Right kidney (tissue), 1 donor: ENCODE measurements around the gene KCNIP2.

ENCODE experiments used
- DNase-seq: peaks from one replicate; pipeline ENCODE4 v3.0.0-alpha.2; 2016

The KCNIP2 gene

DNA sequence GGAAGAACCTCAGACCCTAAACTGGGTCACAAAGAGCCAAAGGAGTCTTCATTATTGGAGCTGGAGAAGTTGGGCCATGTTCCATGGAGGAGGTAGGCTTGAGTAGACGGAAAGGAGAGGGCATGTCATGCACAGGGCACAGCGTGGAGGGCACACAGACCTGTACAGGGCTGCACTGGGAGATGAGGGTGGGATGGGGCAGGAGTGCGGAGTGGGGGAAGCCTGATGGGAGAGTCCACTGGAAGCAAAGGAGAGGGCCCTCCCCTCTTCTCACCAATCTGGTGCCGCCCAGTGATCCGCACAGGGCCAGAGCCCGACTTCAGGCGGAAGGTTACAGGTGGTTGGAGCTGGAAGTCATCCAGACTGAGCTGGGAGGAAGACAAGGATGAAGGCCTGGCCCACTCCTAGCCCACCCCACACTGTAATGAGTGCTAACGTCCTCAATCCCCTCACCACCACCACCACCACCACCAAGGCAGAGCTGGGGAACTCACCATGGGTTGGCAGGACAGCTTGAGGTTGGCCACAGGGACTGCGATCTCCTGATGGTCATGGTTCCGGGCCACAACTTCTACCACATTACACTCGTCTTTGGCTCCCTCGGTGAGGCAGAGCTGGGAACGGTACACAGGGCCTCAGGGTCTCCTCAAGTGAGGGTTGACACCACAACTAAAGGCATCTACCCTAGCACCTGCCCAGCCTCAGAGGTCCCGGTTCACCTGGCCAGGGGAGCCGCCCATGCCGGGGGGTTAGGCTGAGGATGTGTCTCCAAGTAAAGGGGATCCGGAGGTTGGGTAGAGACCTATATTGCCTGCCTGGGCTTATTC is 61.4 kb downstream of the KCNIP2 start:
- DNase-seq = no peak

DNA sequence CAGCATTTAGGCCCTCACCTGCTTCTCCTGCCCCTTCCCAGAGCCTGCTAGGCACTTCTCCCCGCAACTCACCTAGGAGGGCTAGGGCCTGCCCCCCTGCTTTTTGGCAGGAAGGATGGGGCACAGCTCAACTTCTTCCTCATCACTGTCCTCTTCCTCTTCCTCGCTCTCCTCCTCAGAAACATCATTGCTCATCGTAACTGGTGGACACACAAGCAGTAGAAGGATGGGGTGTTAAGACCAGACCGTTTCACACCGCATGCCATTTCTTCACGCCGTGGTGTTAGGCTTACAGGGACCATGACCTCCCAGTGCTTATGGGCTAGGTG is 62.0 kb downstream of the KCNIP2 start:
- no peak for DNase-seq

DNA sequence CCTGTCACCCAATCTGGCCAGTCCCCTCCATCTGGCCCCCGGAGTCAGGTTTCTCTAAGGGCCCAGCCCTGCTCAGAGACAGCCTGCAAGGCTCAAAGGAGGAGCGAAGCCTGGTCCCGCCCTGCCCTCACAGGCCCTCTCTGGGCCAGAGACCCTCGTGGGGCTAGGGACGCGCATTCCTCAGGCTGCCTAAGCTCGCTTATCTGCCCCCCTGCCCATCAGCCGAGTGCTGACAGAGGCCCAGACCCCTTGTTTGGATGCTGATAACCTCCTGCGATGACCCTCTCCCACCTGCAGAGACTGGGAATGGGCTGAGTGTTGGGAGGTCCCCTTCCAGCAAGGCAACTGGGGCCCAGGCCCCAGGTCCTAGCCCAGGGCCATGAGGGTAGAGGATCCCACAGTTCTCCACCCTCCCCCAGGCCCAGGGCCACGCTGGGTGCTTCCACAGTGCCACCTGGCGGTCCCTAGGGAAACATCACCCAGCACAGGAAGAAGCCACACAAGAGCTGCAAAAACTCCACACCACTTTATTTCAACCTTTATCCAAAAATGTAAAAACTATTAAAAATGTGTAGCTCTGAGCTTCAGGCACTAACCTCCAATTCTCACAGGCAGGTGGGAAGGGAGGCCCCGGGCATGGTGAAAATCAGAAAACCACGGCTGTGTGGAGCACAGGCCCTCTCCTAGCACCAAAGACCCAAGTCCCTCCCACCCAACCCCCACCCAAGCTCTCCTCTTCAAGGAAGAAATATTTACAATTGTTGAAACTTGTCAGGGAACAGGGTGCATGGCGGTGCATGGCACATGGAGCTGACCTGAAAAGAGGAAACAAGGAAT is 62.6 kb downstream of the KCNIP2 start:
- DNase-seq = peak; percentile 68

DNA sequence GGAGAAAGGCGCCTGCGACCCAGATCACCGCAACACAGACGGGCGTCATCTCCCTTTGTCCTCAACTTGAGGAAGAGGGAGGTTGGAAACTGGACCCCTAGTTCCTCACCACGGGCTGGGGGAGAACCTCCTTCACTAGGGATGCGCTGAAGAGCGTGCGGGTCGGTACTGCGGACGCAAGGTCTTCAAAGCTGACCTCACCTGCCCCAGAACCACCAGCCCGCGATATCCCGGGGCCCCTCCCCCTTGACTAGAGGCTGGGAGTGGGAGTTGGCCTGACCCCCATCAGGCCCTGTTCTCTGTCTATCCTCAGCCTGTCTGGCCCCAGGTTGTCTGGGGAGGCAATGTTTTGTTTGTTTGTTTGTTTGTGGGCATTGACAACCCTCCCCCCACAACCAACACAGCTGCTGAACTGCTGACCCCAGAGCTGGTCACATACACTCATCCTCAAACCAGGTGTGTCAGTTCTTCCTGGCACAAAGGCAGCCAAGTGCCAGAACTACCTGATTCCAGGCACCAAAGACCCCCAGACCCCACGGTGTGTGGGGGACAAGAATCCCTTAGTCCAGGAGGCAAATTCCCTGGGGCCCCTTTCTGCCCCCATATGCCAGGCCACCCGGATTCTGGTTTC is 63.3 kb downstream of the KCNIP2 start:
- DNase-seq = peak; percentile 58

DNA sequence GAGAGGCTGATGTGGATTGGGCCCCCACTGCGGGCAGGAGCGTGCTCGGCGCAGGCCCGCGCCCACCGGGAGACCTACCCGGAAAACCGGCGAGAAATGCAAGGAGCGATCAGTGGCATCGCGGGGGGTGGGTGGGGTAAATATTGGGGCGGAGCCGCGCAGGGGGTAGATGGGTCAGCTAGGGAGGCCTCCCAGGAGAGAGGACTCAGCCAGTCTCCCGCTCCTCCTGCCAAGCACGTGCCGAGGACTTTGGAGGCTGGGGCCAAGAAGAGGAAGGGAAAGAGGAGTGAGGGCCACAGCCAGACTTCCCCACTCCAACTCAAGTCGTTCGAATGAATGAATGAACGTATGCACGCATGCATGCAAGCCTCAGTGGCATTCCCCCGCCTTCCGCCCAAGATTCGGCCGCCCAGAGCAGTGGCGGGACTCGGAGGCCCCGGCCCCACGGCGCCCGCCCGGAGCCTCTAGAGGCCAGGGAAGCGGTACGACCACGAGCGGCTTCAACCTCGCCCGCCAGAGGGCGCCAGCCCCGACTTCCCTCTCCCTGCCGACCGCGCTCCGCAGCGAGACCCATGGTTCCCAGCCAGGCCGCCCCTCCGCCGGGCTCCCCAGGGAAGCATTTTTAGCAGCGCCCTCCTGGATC is 63.9 kb downstream of the KCNIP2 start:
- peak; percentile 88 for DNase-seq

DNA sequence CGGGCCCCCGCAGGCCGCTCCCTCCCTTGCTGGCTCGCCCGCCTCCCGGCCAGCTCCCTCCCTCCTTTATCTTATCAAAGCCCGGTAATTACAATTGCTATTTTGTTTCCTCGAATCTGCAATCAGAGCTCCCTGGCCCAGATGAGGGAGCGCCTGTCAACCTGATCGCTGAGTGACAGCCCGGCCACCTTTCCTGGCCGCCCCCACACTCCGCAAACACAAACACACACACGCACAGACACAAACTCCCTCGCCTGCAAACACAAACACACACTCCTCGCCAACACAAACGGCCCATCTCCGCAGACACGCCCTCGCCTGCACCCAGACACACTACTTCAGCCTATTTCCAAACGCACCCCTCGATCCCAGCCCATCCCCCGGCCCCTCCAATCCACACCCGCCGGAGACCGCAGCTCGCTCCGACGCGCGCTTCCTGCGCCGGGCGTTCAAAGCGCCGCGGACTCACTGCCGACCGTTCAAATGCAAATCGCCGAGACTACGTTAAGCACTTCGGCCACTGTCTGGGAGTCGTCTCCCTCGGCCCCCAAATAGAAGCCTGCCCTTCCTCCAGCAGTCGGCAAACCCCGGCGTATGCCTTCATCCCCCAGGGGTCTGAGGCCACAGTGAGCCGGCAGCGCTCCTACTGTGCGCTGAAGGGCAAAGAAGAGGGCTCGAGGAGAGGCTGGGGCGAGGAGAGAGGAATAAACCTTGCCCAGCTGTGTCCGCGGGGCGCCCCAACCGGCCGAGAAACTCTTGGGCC is 64.6 kb downstream of the KCNIP2 start:
- DNase-seq = peak; percentile 73

DNA sequence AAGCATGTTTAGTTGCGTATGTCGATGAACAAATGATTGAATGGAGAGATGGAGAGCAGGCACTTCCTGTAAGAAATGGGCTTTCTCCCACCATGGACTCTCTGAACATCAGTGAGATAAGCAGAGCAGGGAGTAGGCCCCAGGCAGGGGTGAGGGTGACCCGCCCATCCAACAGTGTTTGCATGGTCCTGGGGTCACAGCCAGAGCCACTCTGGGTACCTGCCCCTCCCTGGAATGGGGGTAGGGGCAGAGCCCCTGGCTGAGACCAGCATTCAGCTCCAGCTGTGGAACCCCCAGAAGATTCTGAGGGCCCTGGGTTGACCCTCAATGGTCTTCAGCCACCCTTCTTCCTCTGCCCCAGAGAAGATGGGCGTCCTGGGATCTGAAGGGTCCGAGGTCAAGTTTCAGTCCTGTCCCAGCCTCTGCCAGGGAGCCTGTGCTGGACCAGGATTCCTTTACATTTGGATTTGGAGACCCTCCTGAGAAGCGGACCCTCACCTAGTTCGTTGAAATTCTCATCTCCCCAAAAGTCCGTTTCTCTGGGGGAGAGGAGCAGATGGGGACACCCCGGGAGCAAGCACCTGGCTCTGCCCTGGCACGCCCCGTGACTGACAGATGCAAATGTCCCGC is 65.3 kb downstream of the KCNIP2 start:
- no peak for DNase-seq

DNA sequence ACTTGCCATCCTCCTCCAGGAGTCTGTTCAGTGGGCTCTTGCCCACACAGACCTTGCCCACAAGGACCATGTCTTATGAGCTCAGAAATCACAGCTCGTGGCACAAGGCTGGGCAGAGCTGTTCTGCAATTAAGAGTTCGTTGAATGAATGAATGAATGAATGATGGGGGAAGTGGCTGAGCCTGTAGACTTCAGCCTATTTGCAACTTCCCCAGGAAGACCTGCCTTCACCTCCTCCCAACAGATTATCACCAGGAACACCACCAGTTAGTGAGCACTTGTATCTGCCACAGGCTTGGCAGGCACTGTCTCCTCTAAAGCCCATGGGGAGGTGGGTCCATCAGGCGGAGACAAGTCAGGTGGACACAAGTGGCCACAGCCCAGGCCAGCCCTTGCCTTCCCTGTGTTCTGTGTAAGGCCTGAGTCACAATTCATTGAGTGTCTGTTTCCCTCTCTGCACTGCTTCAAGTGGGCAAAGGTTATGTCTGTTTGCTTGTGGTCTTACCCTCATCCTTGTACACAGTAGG is 65.9 kb downstream of the KCNIP2 start:
- no peak for DNase-seq

DNA sequence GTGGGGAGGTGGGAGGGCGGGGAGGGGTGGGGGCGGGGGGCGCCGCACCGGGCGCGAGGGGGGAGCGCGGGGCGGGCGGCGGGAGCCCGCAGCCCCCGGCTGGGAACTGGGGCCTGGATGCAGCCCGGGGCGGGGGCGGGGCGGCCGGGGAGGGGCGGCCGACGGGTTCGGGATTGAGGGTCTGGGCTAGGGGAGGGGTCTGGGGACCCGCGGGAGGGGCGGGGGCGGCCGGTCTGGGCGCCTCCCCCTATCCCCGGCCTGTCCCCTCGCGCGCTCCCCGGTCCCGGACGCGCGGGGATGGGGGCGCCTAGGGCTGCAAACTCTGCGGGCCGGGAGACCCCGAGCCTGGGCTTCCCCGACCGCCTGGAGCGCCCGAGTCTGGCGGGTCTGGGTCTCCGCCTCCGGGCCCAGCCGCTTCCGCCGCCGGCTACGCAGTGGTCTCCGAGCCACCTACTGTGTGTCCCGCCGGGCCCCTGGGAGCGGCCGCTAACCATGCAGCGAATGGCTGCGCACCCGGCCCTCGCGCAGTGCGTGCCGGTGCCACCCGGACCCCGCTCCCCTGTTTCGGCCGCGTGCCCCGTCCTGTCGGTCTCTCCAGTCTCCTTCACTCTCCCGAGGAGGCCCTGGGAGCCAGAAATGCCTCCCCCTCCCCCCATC is 67.3 kb downstream of the KCNIP2 start:
- peak; percentile 52 for DNase-seq
